ENCODE results near the gene RMND5A.
"Not testable (repeated sequence)": the region's sequence is repeated elsewhere in the genome, so short reads cannot be mapped to it uniquely, and the experiment has no call there.

The RMND5A gene

DNA sequence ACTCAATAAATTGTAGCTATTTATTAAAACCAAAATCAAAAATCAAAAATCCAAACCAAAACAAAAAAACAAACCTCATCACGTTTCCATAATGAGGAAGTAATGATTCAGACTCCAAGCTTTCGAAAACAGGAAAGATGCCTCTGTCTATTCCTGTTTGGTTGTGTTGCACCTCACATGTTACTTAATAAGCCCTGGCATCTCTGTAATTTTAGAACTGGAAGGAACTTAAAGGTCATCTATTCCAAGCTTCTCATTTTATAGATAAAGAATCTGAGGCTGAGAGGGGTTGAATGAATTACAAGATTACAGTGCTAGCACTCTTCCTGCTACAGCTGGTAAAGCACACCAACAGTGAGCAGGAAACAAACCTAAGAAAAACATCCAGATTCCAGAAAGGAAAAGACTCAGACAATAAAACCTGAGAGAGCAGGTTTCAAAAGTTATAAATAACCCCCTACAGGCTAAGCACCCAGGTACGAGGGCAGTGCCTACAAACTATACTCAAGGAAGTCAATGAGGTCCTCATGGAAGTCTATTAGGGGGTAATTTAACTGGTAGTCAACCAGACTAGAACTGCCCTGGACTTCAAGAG lies 5.4 kb upstream of the RMND5A start:
- DNase-seq (ENCODE audit: low read depth): not testable (repeated sequence)

GRCh38 chr2:86719263-86719636 lies 841 bp upstream of the RMND5A start:
- DNase-seq (ENCODE audit: low read depth): not testable (repeated sequence)

GRCh38 chr2:86720540-86721320 lies 639 bp downstream of the RMND5A start:
- peak; percentile 49 for DNase-seq (ENCODE audit: low read depth)

- not testable (repeated sequence) for DNase-seq (ENCODE audit: low read depth)
These were observed 5.6 kb downstream of the RMND5A start for GRCh38 chr2:86725706-86726105.

DNA sequence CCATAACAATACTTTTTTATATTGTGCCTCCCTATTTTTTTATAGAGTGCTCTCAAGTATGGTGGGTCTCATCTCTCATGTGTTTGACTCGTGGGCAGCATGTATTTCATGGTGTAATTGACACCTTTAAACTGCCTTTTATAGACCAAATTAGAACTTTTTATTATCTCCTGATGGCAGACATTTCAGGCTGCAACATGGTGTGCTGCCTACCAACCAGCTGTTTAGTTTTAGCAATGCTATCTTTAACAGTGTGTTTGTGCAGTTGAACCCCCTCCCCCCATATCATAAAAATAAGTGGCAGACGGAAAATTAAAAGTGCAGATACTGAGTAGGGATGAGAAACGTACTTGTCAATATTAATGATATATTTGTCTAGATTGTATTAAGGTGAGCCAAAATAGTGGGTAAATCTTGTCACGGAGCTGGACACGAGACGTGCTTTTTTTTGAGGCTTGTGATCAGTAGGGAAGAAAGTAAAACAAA lies 12.0 kb downstream of the RMND5A start:
- not testable (repeated sequence) for DNase-seq (ENCODE audit: low read depth)

GRCh38 chr2:86732837-86733236 lies 12.7 kb downstream of the RMND5A start:
- not testable (repeated sequence) for DNase-seq (ENCODE audit: low read depth)

- DNase-seq (ENCODE audit: low read depth): not testable (repeated sequence)
These were observed 13.4 kb downstream of the RMND5A start for GRCh38 chr2:86733528-86733927.

- not testable (repeated sequence) for DNase-seq (ENCODE audit: low read depth)
These were observed 14.8 kb downstream of the RMND5A start for GRCh38 chr2:86734896-86735295.

- DNase-seq (ENCODE audit: low read depth): not testable (repeated sequence)
These were observed 19.4 kb downstream of the RMND5A start for GRCh38 chr2:86739485-86739884.

- DNase-seq (ENCODE audit: low read depth): not testable (repeated sequence)
These were observed 19.8 kb downstream of the RMND5A start for GRCh38 chr2:86739889-86740288.

DNA sequence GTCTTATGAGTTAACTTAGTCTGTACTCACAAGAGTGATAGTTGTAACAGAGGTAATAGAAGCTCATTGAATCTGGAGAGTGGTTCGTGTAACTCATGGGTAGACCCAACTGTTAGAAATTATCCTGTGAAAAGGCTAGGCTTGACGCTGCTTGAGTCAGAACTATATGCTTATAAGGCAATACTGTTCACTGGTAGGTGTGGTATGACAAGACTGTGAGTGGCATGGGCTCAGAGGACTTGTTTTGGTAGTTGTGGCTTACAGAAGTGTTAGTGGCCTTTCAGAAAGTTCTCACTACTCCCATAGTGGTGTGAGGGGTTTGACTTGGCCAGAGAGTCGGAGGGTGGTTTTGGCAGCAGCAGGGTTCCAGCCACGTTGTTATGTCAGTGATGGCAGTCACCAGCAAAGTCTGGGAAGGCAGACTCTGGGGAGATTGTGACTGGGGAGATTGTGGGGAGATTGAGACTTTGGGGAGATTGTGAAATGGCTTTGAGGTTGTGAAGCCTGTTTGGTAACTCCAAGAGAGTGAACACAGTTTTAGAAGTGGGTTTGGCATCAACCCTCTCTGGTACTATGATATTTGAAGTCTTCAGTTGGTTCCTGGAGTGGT lies 21.9 kb downstream of the RMND5A start:
- not testable (repeated sequence) for DNase-seq (ENCODE audit: low read depth)

DNA sequence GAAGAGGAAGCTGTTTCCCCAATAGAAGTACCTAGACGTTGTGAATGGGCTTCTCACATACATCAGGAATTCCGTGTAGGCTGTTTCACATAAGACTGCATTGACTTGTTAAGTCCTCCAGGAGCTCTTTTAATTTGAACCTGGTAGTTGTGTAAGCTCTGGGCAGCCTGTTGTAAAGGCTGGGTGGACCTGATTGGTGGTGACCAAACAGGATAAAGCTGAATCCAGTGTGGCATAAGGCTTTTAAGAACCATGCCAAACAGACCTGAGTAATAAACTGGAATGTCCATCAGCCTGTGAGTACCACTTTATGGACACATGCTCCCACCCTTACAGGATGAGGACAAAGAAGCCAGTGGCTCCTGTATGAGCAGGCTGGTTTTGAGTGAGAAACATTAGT lies 24.1 kb downstream of the RMND5A start:
- DNase-seq (ENCODE audit: low read depth): no peak

DNA sequence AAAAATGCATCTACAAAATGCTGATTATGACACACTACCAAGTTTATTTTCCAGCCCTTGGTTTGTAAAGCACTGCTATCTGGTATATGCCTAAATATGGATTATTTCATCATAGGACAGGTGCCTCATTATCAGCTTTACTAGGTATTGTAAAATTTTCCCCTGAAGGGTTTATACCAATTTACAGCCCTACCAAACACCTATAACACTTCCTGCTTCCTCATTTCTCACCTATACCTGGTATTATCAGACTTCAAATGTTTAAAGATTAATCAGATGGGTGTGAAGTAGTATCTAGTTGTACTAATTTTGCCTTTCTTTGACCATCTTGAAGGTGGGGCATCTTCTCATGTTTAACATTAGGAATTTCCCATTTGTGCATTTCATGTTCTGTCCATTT lies 26.8 kb downstream of the RMND5A start:
- DNase-seq (ENCODE audit: low read depth): no peak

GRCh38 chr2:86747711-86748639 lies 27.9 kb downstream of the RMND5A start:
- no peak for DNase-seq (ENCODE audit: low read depth)

- no peak for DNase-seq (ENCODE audit: low read depth)
These were observed 30.2 kb downstream of the RMND5A start for GRCh38 chr2:86750240-86750839.

DNA sequence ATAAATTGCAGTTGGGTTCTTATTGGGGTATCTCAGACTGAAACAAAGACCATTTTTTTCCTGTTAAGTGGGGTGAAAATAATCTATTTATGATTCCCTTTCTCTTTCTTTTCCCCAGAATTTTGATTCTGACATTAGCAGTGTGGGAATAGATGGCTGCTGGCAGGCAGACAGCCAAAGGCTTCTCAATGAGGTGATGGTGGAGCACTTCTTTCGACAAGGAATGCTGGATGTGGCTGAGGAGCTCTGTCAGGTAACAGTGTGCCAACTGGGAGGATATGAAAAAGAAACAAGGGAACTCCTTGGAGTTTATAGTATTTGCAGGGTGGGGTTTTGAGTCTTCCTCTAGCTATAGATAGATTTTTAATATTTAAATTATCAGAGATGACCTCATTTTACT lies 31.7 kb downstream of the RMND5A start:
- DNase-seq (ENCODE audit: low read depth): no peak

- no peak for DNase-seq (ENCODE audit: low read depth)
These were observed 32.8 kb downstream of the RMND5A start for GRCh38 chr2:86752934-86753333.

- no peak for DNase-seq (ENCODE audit: low read depth)
These were observed 33.5 kb downstream of the RMND5A start for GRCh38 chr2:86753606-86754005.

DNA sequence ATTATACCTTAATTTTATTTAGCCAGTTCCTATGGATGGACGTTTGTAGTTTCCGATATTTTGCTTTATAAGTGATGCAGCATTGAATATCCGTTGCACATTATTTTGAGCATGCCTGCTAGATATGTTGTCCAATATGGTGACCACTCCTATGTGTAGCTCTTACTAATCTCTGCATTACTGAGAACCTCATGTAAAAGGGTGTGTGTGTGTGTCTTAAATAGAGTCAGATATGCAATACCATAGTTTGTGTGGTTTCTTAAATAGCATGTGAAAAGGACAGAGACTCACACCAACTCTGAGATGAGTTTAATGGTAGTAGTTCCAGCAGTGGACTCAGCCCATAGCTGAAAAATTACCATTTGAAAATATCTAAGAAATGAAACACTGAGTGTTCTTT lies 38.3 kb downstream of the RMND5A start:
- DNase-seq (ENCODE audit: low read depth): no peak

DNA sequence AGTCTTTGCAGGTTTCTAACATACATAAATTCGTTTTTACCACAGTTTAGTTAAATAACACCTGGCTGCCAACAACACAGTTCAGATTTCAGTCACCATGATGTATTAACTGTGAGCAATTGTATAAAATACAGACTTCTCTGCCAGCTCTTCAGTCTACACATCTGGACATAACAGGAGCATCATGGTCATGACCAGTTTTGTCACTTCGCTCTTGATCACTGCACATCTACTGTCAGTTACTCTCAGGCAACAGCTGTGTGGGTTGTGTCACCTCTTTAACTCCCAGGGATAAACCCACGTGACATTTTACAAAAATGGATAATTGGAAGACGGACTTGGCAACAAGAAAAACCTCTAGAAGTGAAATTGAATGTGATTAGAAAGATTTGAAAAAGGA lies 40.3 kb downstream of the RMND5A start:
- DNase-seq (ENCODE audit: low read depth): no peak

GRCh38 chr2:86764661-86765309 lies 44.7 kb downstream of the RMND5A start:
- DNase-seq (ENCODE audit: low read depth): no peak

Measured in T follicular helper cell (primary cell).